TTC549 (cell line): ENCODE measurements around the gene CLCN3.
"Not testable (repeated sequence)": the region's sequence is repeated elsewhere in the genome, so short reads cannot be mapped to it uniquely, and the experiment has no call there.

Experiments
- FAIRE-seq: peaks from 2 replicates; lab custom pipeline; 2012; peaks lifted over from hg19 to GRCh38; lab: Jason Lieb, UNC

The CLCN3 gene

DNA sequence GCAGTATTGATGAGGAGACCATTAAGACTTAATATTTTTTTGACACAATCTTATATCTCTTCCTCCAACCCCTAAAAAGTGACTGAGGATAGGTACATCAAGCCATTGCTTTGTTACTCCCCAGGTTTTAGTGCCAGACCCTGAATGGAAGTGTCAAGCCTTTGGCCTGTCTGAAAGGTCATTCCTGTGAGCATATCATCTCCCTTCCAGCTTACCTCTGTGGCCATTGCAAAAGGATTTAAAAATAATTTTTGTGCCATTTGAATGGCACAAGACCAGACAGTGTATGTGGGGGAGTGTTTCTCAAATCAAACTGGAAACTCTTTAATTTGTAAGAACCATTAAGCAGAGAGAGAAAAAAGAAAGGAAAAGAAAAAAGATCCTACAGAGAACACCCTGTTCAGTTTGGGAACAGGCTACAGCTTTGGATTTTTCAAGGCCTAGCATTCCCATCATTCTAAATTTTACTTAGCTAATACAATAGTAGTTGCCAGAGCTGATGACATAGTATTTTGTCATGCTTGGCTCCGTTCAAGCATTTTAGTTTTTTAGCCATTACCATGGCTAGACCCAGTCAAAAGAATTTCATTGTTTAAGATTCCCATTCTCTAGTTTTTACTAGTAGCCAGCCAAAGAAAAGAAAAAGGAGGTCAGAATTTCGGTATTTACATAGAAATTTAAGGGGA lies 87.7 kb downstream of the CLCN3 start:
- FAIRE-seq = no peak

DNA sequence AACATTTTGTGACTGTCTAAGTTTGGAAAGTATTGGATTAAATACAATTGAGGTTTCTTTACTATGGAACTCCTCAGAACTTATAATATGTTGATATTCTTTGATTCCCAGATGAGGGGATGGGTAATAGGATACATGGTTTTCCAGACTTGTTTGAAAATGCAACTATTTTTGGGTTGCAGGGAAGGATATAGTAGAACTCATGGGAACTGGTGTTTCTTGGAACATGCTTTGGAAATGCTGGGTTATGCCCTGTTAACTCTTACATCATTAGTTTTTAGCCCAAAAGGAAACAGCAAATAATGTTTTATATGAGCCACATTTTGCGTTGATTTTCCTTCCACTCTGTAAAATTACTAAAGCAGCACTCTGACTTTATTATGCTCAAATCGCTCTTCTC lies 95.4 kb downstream of the CLCN3 start:
- FAIRE-seq = no peak

DNA sequence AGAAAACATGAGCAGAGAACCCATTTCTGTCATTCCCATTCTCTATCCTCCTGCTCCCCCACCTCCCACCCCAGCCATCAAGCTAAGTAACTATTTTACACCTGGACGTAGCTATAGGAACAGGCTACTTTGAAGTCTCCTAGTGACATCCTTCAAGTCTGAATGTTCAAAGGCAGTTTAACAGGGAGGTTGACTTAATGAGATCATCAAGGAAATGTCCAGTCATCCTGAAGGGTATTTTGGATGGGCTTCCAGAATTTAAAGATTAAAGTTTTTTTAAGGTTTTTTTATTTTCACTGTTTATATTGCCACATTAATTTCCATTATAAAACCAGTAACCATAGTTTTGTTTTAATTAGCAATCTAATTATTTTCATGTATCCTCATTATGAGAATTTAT lies 96.3 kb downstream of the CLCN3 start:
- FAIRE-seq = no peak

DNA sequence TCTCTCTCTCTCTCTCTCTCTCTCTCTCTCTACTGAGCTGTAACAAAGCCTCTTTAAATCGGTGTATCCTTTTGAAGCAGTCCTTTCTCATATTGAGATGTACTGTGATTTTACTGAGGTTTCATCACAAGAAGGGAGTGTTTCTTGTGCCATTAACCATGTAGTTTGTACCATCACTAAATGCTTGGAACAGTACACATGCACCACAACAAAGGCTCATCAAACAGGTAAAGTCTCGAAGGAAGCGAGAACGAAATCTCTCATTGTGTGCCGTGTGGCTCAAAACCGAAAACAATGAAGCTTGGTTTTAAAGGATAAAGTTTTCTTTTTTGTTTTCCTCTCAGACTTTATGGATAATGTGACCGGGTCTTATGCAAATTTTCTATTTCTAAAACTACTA lies 100.2 kb downstream of the CLCN3 start:
- FAIRE-seq = no peak

DNA sequence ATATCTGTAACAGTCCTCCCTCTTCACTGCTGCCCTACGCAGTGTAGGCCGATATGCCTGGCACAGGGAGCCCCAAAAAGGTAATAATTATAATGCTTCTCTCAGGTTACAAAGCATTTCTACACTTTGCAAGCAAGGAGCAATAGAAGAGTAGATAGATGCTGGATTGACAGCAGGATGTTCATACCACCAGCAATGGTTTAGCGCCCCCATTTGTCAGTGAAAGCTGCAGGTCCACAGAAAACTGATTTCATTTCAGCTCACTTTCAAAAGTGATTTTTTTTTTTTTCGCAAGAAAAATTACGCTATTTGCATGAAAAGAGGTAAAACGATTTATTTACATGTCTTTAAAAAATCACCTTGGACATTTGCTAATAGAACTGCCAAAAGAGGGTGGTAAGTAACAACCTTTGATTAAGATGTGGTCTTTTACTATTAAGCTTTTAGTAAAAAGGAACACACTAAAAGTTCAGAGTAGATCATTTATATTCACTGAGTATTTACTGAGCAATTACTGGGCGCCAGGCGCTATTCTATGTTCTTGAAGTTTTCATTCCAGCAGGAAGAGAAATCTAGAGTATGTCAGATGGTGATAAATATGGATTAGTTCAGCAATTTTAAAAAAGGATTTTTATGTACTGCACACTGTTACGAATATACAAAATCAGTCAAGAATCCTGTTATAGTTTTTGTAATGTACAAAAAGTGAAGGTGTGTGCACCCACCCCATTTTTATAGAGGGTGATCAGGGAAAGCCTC lies 103.0 kb downstream of the CLCN3 start:
- no peak for FAIRE-seq

DNA sequence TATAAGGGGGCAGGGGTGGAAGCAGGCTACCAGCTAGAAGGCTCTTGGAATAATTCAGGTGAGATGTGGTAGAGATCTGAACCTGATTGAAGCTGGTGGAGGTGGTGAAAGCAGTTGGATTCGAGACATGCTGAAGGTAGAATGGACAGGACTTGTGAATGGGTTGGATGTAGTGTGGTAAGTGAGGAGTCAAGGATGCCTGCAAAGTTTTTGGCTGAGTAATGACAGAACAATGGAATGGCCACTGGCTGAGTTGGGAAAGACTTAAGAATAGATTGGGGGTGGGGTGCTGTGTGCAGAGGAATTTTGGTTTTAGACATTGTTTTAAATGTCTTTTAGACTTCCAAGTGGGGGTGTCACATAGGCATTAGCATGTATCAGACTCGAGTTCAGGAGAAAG lies 103.9 kb downstream of the CLCN3 start:
- FAIRE-seq = no peak

DNA sequence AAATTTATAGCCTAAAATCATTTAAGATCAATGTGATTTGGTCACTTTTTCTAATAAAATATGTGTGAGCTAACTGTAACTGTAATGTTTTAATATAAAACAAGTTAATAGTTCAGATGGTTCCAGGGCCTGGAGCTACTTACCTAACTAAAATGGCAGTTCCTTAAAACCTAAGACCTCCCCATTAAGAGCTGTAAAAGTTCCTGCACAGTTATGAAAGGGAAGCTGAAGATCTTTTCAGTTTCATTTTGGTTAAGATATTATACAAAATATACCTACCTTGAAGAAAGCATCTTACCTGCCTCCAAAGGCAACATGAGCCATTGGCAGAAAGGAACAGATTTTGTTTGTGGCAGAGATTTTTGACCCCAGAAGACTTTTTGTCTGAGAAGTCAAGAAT lies 107.2 kb downstream of the CLCN3 start:
- no peak for FAIRE-seq

DNA sequence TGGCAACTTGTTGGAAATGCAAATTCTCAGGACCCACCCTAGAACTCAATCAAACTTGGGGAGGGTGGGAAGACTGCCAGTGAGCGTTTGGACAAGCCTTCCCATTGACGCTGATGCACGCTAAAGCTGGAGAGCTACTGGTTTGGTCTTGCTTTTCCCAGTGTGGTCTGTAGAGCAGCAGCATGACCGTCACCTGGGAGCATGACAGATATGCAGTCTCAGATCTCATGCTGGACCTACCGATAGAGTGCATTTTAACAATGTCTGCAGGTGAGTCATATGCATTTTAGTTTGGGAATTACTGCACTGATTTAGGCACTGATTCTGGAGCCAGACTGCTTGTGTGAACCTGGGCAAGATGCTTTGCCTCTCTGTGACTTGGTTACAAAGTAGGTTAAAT lies 110.2 kb downstream of the CLCN3 start:
- FAIRE-seq = no peak

DNA sequence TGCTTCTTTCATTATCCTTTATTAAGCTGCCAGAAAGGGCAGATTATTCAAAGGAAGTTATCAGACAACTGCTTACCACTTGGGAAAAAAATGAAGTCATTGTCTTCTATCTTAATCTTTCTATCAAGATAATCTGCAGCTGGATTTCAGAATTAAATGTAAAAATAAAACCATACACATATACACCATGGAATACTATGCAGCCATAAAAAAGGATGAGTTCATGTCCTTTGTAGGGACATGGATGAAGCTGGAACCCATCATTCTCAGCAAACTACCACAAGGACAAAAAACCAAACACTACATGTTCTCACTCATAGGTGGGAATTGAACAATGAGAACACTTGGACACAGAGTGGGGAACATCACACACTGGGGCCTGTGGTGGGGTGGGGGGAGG lies 118.2 kb downstream of the CLCN3 start:
- FAIRE-seq = not testable (repeated sequence)

DNA sequence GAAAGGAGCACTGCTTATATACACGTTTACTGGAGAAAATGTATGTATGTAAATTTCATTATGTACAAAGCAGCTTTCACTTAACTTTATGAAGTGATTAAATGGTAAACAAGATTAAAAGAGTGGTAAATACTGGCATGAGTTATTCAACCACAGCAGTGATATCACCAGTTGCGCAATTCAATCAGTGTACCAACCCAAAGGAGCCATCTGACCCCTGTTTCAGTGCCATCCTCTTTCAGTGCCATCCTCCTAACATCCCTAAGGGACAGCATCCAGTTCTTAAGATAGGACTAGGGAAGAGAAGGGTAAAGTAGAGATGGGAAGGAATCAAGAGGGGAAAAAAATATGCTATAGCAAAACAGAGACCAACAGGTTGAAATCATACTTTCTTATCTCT lies 121.2 kb downstream of the CLCN3 start:
- no peak for FAIRE-seq

DNA sequence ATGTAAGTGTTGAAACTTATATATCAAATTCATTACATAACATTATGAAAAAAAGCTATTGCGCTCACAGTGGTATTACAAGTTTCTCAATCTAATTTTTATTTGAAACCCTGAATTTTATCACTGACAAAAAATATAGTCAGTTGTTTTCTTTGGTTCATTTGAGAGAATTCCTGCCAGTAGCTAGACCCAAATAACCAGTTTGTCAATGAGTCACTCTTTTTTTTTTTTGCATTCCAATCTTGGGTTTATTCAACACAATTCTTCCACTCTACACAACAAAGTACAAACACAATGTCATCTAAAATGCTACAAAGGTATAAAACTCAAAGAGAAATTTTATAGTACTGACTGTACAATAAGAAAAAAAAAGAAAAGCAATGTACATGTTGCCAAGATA lies 124.2 kb downstream of the CLCN3 start:
- FAIRE-seq = no peak

DNA sequence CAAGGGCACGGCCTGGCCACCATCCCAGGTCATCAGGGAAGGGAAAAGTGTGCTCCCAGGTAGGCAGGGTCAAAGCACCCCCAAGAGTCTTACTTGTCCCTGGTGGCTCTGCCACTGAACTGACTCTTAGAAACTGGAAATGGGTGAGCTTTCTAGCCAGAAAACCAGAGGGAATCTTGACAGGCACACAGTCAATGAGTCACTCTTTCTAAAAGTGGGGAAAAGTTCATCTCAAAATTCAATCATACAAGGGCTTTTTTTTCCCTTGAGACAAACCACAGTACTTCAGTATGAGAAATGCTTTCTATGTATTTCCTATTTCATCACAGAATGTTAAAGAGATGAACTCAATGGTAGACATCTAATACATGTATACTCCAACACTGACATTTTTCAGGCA lies 124.9 kb downstream of the CLCN3 start:
- FAIRE-seq = no peak

DNA sequence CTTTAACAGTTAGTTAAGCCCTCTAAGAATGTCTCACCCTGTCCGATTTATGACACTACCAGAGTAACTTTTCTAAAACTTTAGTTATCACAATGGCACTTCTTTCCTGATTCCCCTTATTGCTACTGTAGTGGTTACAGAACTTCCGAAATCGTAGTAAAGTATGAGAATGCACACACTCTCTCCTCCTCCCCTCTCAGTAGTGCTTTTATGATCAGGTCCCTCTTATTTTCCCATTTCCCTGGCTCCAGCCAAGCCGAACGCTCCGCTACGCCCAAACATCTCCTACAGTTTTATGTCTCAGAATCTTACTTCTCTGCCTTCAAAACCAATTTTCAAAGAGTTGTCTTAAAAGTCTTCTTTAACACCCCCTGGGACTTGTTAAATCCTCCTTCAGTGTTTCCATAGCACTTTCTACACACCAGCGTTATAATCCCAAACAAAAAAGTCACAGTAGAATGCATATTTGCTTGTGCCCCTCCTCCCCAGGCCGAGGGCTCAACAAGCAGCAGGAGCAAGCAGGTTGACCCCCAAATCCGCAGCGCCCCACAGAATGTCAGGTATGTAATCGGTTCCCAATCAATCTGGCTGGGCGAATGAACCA lies 136.7 kb downstream of the CLCN3 start:
- no peak for FAIRE-seq

DNA sequence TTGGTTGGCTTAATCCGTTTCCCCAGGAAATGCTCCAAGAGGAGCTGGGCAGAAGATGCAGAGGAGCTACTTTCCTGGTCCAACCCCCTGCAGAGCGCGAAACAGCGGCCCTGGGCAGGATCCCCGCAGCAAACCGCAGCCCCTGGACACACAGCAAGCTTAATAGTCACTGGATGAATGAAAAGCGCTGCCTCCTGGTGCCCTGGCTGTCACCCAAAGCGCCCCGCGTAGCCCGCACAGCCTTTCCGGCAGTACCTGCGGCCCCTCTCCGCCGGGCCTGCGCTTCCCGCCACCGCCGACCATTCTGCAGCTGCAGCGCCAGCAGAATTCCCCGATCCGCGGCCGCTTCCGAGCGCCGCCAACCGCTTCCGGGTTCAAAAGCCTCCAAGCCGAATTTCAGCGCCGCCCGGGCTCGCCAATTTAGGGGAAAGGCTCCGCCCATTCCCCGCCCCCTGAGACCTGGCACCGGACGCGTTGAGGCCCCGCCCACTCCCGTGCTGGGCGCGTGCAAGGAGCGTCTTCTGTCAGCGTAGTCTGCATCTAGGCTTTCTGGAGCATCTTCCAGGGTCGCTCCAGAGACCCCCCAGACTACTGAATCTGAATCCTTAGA lies 137.3 kb downstream of the CLCN3 start, which contains the start of gene HPF1:
Gene HPF1 (minus strand): TSS at position 370 of the 610 bp plus-strand sequence. CDS start 67 bp downstream, at position 303.
- FAIRE-seq = peak; percentile 76

DNA sequence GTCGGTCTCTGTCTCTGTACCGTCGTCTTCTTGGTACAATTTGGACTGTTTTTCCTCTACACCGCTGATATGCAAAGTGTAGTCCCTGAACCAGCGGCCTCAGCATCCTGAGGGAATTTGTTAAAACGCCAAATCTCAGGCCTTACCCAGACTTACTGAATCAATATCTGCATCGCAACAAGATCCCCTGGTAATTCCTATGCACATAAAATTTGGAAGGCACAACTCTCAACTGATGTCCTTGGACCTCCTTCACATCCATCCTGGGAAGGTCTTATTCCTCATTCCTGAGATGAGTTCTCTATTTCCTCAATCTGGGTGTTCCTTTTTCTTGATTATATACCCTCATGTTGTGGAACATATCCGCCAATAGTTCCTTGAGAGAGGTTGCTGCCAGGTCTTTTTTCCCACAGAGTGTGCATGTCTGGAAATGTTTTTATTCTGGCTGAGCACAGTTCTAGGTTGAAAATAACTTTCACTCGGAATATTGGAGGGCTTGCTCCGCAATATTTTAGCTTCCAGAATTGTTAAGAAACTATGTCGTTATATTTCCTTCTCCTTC lies 138.1 kb downstream of the CLCN3 start:
- no peak for FAIRE-seq

DNA sequence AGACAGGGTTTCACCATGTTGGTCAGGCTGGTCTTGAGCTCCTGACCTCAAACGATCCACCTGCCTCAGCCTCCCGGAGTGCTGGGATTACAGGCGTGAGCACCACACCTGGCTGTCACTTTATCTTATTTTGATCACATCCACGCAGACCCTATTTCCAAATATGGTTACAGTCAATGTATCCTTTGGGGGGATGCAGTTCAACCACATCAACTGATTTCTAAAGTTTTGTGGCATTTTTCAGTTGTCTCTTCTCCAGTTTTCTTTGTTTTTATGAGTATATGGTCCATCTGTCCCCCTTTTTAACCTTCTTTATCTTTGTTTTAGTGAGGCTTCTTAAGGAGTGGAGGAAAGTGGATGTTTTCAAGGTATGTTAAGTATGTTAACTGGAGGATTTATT lies 141.5 kb downstream of the CLCN3 start:
- FAIRE-seq = no peak

DNA sequence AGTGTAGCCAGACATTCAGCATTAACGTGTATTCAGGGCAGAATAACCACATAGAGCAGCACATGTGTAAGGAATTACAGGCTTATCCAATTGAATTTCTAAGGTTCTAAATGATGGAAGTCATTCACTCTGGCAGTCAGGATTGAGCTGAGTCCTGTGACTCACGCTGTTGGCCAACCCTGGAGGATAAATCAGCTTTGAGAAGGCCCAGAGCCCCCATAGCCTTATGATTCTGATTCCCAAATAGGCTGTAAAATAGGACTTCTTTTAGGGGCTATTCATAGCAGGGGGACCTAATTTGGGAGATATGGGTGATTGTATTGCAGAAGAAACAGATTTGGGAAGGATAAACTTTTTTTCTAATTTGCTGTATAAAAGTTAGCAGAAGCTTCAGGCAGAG lies 145.5 kb downstream of the CLCN3 start:
- FAIRE-seq = no peak

DNA sequence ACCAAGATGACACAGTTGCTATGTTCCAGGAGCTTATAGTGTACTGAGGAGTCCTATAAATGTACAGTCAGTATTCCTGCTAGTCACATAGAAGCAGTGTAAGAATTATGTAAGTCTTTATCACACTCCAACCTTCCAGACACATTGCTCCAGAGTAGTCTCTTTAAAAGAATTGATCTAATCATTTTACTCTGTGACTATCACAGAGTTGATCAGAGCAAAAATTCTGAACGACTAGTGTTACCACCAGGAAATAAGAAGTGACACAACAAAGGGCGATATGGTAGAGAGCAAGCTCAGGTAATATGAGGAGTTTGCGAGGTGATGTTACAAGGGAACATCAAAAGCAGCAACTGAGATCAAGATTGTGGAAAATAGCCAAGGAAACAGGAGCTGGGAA lies 146.4 kb downstream of the CLCN3 start:
- FAIRE-seq = no peak

DNA sequence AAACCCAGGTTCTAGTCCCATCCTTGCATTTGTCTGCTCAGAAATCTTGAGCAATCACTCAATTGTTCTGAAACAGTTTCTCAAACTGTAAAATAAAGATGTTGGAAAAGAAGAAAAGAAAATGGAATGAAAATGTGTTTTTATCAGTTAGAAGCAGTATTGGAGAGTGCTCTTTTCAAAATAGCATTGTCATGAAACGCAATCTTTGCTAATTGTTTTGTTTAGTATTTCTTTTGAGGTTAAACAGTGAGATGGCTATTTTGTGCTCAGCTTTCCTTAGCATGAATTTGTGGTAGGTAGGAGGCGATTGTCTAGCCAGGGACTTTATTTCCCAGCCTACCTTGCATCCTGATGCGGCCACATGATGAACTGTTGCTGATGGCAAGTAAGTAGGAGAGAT lies 148.0 kb downstream of the CLCN3 start:
- no peak for FAIRE-seq

DNA sequence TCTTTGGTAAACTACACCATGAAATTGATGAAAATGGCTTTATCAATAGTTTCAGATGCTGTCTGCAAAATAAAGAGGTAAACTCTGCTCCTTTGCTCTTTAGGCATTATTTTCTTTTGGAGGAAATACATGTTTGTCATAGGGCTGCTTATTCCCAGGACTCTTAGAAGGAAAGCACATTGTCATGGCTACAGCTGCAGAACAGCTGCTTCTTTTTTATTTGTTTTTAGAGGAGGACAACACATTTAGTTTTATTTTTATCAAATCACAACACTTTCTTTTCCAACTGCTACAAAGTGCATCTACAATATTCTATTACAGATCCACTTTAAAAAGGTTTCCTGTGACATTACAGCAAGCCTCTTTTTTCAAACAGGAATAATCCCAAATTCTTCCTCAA lies 150.0 kb downstream of the CLCN3 start:
- no peak for FAIRE-seq

DNA sequence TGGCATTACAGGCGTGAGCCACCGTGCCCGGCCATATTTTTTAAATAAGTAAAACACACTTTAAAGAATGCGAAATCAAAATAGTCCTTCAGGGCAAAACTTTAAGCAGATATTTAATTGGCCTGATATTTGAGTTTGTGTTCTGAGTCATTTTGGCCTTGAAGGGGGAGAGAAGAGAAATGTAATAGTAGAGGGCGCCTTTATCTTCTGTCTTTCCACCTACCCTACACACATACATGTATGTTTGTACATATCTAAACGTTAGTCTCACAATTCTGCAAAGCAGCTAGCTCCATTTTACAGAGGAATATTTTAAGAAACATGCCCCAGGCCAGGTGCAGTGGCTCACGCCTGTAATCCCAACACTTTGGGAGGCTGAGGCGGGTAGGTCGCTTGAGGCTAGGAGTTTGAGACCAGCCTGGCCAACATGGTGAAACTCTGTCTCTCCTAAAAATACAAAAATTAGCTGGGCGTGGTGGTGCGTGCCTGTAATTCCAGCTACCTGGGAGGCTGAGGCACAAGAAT lies 151.2 kb downstream of the CLCN3 start:
- FAIRE-seq = not testable (repeated sequence)
